Endothelial cell of umbilical vein (primary cell): ENCODE measurements around the gene CELSR1. TPM values are rescaled to one million over a fixed set of nuclear protein-coding genes. Genes with fewer than 3 reads are reported as not detected.

ENCODE experiments used
- BruUV-seq: library from RNA; stranded (reverse); fragments of 400-500 nt; replicated peaks from 2 replicates; lab custom pipeline; 2021; lab: Mats Ljungman, UMichigan
- CTCF ChIA-PET: fragments of 300-600, 350-600 bp; sonication (Branson Sonifier 250); formaldehyde crosslinking; loops from one replicate; lab custom pipeline; 2021; ENCODE audit warnings: antibody characterized with exemption, inconsistent platforms; lab: Charles Lee
- POLR2A ChIA-PET: fragments of 300-600, 350-600 bp; sonication (Branson Sonifier 250); formaldehyde crosslinking; loops from one replicate; lab custom pipeline; 2021; ENCODE audit warnings: antibody characterized with exemption, inconsistent platforms; lab: Charles Lee
- DNase-seq: peaks from one replicate; pipeline ENCODE4 v3.0.0-alpha.2; 2011; ENCODE audit warnings: low read depth, low spot score
- FAIRE-seq: peaks from 2 replicates; lab custom pipeline; 2011; peaks lifted over from hg19 to GRCh38; lab: Jason Lieb, UNC
- H2AFZ ChIP-seq: 2 replicates; pipeline ENCODE4 v1.6.0; 2012; ENCODE audit warnings: low read depth, low read length, control low read depth, inconsistent platforms
- H3K27ac ChIP-seq: 2 replicates; pipeline ENCODE4 v1.5.1; 2011; ENCODE audit warnings: low read depth, mild to moderate bottlenecking, control low read depth, low read length, moderate library complexity; ENCODE audit not compliant: insufficient read depth
- H3K27me3 ChIP-seq, 2 experiments: 2 replicates each; pipeline versions ENCODE4 v1.6.0 to v1.6.1; 2011; ENCODE audit warnings: low read length in 2 of 2, mixed read lengths in 1 of 2; ENCODE audit not compliant: control insufficient read depth in 2 of 2, insufficient read depth in 2 of 2
- H3K36me3 ChIP-seq, 2 experiments: 2 replicates in 1 of 2; 3 replicates in 1 of 2; pipeline ENCODE4 v1.5.1; 2011; ENCODE audit warnings: low read length in 2 of 2, mild to moderate bottlenecking in 1 of 2, moderate library complexity in 1 of 2; ENCODE audit not compliant: control insufficient read depth in 2 of 2, insufficient read depth in 2 of 2; ENCODE audit errors: extremely low read depth in 1 of 2
- H3K4me1 ChIP-seq: 3 replicates; pipeline ENCODE4 v1.5.1; 2011; ENCODE audit warnings: mild to moderate bottlenecking, low read length; ENCODE audit not compliant: control insufficient read depth, insufficient read depth; ENCODE audit errors: extremely low read depth
- H3K4me2 ChIP-seq: 2 replicates; pipeline ENCODE4 v1.6.1; 2011; ENCODE audit warnings: low read length, control low read depth, mixed read lengths; ENCODE audit not compliant: insufficient read depth
- H3K4me3 ChIP-seq, 3 experiments: fragments of 200-600 bp in 1 of 3; sonication (generic), shearing (Covaris generic) in 1 of 3; replicated peaks in 1 of 3; 2 replicates each; pipeline ENCODE4 v1.5.1; 2011 to 2016; ENCODE audit warnings: control low read depth in 3 of 3, low read length in 3 of 3, mild to moderate bottlenecking in 2 of 3, inconsistent platforms in 1 of 3, low read depth in 1 of 3, moderate library complexity in 1 of 3; ENCODE audit not compliant: insufficient read depth in 1 of 3
- H3K79me2 ChIP-seq: 2 replicates; pipeline ENCODE4 v1.6.0; 2012; ENCODE audit warnings: low read length, inconsistent platforms; ENCODE audit not compliant: control insufficient read depth, insufficient read depth
- H3K9ac ChIP-seq: replicated peaks from 2 replicates; pipeline ENCODE3; 2011; ENCODE audit warnings: low read length, control low read depth; ENCODE audit not compliant: insufficient read depth; ENCODE audit errors: extremely low read depth
- H3K9me1 ChIP-seq: replicated peaks from 3 replicates; pipeline ENCODE4 v1.6.0; 2011; ENCODE audit warnings: mild to moderate bottlenecking, low read length; ENCODE audit not compliant: control insufficient read depth, insufficient read depth; ENCODE audit errors: extremely low read depth
- H3K9me3 ChIP-seq: replicated peaks from 2 replicates; pipeline ENCODE4 v1.5.1; 2012; ENCODE audit warnings: low read length, inconsistent platforms; ENCODE audit not compliant: control insufficient read depth, insufficient read depth
- H4K20me1 ChIP-seq: replicated peaks from 2 replicates; pipeline ENCODE3; 2011; ENCODE audit warnings: mild to moderate bottlenecking, low read length; ENCODE audit not compliant: control insufficient read depth, insufficient read depth; ENCODE audit errors: extremely low read depth
- CTCF ChIP-seq, 2 donors: IDR thresholded peaks; 1 replicate in 1 of 2; 2 replicates in 1 of 2; pipeline ENCODE4 v1.5.1; 2011; ENCODE audit warnings: low read length in 2 of 2, mild to moderate bottlenecking in 2 of 2, moderate library complexity in 2 of 2, control low read depth in 1 of 2, inconsistent platforms in 1 of 2, low read depth in 1 of 2; ENCODE audit not compliant: insufficient read depth in 1 of 2; ENCODE audit errors: extremely low read depth in 1 of 2
- EZH2 ChIP-seq: IDR thresholded peaks from 2 replicates; pipeline ENCODE4 v1.6.1; 2012; ENCODE audit warnings: borderline replicate concordance, low read depth, mild to moderate bottlenecking, moderate library complexity, low read length, inconsistent platforms; ENCODE audit not compliant: severe bottlenecking
- FOS ChIP-seq: IDR thresholded peaks from 2 replicates; pipeline ENCODE4 v1.6.1; 2011; ENCODE audit warnings: mild to moderate bottlenecking, low read length, moderate library complexity, borderline replicate concordance; ENCODE audit not compliant: insufficient read depth
- GATA2 ChIP-seq: IDR thresholded peaks from 2 replicates; pipeline ENCODE4 v1.7.0; 2011; ENCODE audit warnings: low read depth, mild to moderate bottlenecking, moderate library complexity, mixed read lengths, low read length; ENCODE audit not compliant: insufficient read length, insufficient read depth
- JUN ChIP-seq: IDR thresholded peaks from 2 replicates; pipeline ENCODE4 v1.6.1; 2011; ENCODE audit warnings: borderline replicate concordance, low read depth; ENCODE audit not compliant: insufficient read length, insufficient read depth
- MYC ChIP-seq: IDR thresholded peaks from one replicate; pipeline ENCODE4 v1.6.1; 2011; ENCODE audit warnings: mild to moderate bottlenecking, low read depth, low read length
- POLR2A ChIP-seq: IDR thresholded peaks from 2 replicates; pipeline ENCODE4 v1.6.1; 2012; ENCODE audit warnings: low read depth, mild to moderate bottlenecking, control low read depth, low read length
- POLR2AphosphoS5 ChIP-seq: IDR thresholded peaks from 2 replicates; pipeline ENCODE4 v1.6.1; 2012; ENCODE audit warnings: low read depth, mild to moderate bottlenecking, control low read depth, low read length, moderate library complexity; ENCODE audit not compliant: insufficient read depth
- dilution Hi-C: fragments of 300-500 bp; cut with MboI; formaldehyde crosslinking; loops from one replicate; pipeline ENCODE4 v1.15.0; 2019; ENCODE audit warnings: low sequenced_read_pairs; ENCODE audit not compliant: extremely low pct_ligation_motif_present
- intact Hi-C: fragments of 100-400 bp; cut with micrococcal nuclease; formaldehyde crosslinking; loops from one replicate; pipeline ENCODE4 v1.10.0; 2022
- polyA plus RNA-seq, 4 experiments: library from polyadenylated mRNA; depleted of rRNA in 3 of 4; stranded (reverse) in 3 of 4; unstranded in 1 of 4; fragments of >200 nt; gene quantifications; 2 replicates each; pipeline versions ENCODE4 v1.2.1 to v1.2.3, GENCODE V29; 2011 to 2012; ENCODE audit warnings: missing spikeins in 1 of 4
- total RNA-seq: library from RNA; stranded (reverse); gene quantifications from 2 replicates; pipeline ENCODE4 v1.2.3, GENCODE V29; 2021
- TF ChIP-seq, protein P1 (sequence below): IDR thresholded peaks from 2 replicates; pipeline ENCODE4 v1.6.1; 2011; ENCODE audit not compliant: insufficient read depth, insufficient read length

CELSR1 gene
- total and polyA plus RNA-seq, 2 donors (not counting 3 experiments of a cell fraction or from before 2014, with no cell fraction given) = 3.7 to 5.4 TPM

DNA sequence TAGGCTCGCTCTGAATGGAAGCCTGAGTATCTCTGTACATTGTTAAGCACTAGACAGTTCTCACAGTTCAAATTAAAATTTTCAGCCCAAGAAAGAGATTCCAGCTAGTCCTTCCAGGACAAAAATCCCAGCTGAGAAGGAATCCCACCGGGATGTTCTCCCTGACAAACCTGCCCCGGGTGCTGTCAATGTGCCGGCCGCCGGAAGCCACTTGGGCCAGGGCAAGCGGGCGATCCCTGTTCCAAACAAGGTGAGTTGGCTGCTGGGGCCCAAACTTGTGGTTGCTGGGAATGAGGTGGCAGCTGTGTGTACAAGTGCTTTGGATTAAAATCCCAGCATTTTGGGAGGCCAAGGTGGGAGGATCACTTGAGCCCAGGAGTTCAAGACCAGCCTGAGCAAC, 225.4 kb downstream of the CELSR1 start:
- no TSS peak for BruUV-seq
- DNase-seq = no peak
- H3K9me1 ChIP-seq = no peaks in the 10 kb centered on the region
- no peak overlapping the region for H3K27ac ChIP-seq
- no peak overlapping the region for H3K4me2 ChIP-seq
- no peaks in the 10 kb centered on the region for H3K27me3 ChIP-seq
- intact Hi-C loops = no loop called here
- TF ChIP-seq, protein P1, sequence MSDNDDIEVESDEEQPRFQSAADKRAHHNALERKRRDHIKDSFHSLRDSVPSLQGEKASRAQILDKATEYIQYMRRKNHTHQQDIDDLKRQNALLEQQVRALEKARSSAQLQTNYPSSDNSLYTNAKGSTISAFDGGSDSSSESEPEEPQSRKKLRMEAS = no peak
- TF ChIP-seq GATA2 (no peak), FOS (no peak), MYC (no peak), JUN (no peak), EZH2 (no peak), POLR2AphosphoS5 (no peak), CTCF (IDR thresholded peaks at IDR 0.05; ENCODE audit: extremely low read depth in 1 of 2, insufficient read depth in 1 of 2, low read depth in 1 of 2, low read length in 2 of 2) (no peak), POLR2A (no peak)
- no peak for FAIRE-seq
- H3K4me1 ChIP-seq = no peaks in the 10 kb centered on the region
- POLR2A ChIA-PET = no interaction called here
- peaks cover 41% of the 10 kb centered on the region for H3K79me2 ChIP-seq
- no peaks in the 10 kb centered on the region for H3K9me3 ChIP-seq
- dilution Hi-C loops = no loop called here
- H2AFZ ChIP-seq = no peak overlapping the region
- peaks cover 0 to 14% of the 10 kb centered on the region in 2 experiments for H3K36me3 ChIP-seq
- no peak overlapping the region for H3K9ac ChIP-seq
- CTCF ChIA-PET = interaction anchor here (1.0 to 6.3 kb wide), 4 partner anchors 12 to 306 kb away, joined by 5 to 111 read pairs (median 5); no protein-coding TSS in a partner anchor
- H4K20me1 ChIP-seq = no peaks in the 10 kb centered on the region
- no peak overlapping the region for H3K4me3 ChIP-seq

Other genes with a start within 250 kb of the CELSR1 start
- gene GTSE1, start 240.8 kb downstream of the CELSR1 start, total RNA-seq = 57.0 and 57.2 TPM in 2 replicates
- 22.5 and 25.9 TPM in 2 replicates for gene GTSE1, start 240.8 kb downstream of the CELSR1 start, polyA plus RNA-seq
- 60.4 and 65.7 TPM in 2 replicates for gene TRMU, start 201.9 kb downstream of the CELSR1 start, total RNA-seq
- gene TRMU, start 201.9 kb downstream of the CELSR1 start, polyA plus RNA-seq = 39.0 and 42.4 TPM in 2 replicates
- gene GRAMD4, start 82.8 kb upstream of the CELSR1 start, total RNA-seq = 14.8 and 17.3 TPM in 2 replicates
- 5.9 and 7.1 TPM in 2 replicates for gene GRAMD4, start 82.8 kb upstream of the CELSR1 start, polyA plus RNA-seq
- 88.0 and 104 TPM in 2 replicates for gene CERK, start 200.6 kb upstream of the CELSR1 start, total RNA-seq
- 44.1 and 61.1 TPM in 2 replicates for gene CERK, start 200.6 kb upstream of the CELSR1 start, polyA plus RNA-seq
- 32.4 and 32.9 TPM in 2 replicates for gene TBC1D22A, start 225.0 kb upstream of the CELSR1 start, total RNA-seq
- 23.2 and 26.1 TPM in 2 replicates for gene TBC1D22A, start 225.0 kb upstream of the CELSR1 start, polyA plus RNA-seq